A673 (cell line): ENCODE measurements around the gene PTGES. TPM values are rescaled to one million over a fixed set of nuclear protein-coding genes. Genes with fewer than 3 reads are reported as not detected.

Source experiments
- BruUV-seq: library from RNA; stranded (reverse); fragments of 400-500 nt; replicated peaks from 2 replicates; lab custom pipeline; 2021; lab: Mats Ljungman, UMichigan
- CTCF ChIA-PET: fragments of 300-600 bp; sonication (Branson Sonifier 250); formaldehyde crosslinking; loops from one replicate; lab custom pipeline; 2022; ENCODE audit warnings: antibody characterized with exemption; lab: Charles Lee
- POLR2A ChIA-PET: fragments of 300-600 bp; sonication (Branson Sonifier 250); formaldehyde crosslinking; loops from one replicate; lab custom pipeline; 2022; ENCODE audit warnings: antibody characterized with exemption; ENCODE audit not compliant: low non-redundant PET; lab: Charles Lee
- DNase-seq: peaks from one replicate; pipeline ENCODE4 v3.0.0-alpha.2; 2015; ENCODE audit warnings: low spot score
- H3K27ac ChIP-seq: fragments of 200-600 bp; sonication (generic); 2 replicates; pipeline ENCODE4 v1.5.1; 2016; ENCODE audit warnings: mixed run types, low read depth, mild to moderate bottlenecking, mixed read lengths, antibody characterized with exemption, low read length; ENCODE audit not compliant: poor library complexity, severe bottlenecking
- H3K27me3 ChIP-seq: fragments of 200-600 bp; sonication (generic); replicated peaks from 2 replicates; pipeline ENCODE4 v1.6.1; 2017; ENCODE audit warnings: mixed run types, low read depth, mild to moderate bottlenecking, mixed read lengths, antibody characterized with exemption, low read length; ENCODE audit not compliant: insufficient read depth, poor library complexity
- H3K36me3 ChIP-seq: fragments of 200-600 bp; sonication (generic); 2 replicates; pipeline ENCODE4 v1.6.1; 2016; ENCODE audit warnings: mixed run types, mild to moderate bottlenecking, mixed read lengths, antibody characterized with exemption, low read length; ENCODE audit not compliant: insufficient read depth, poor library complexity, severe bottlenecking
- H3K4me1 ChIP-seq: fragments of 200-600 bp; sonication (generic); 2 replicates; pipeline ENCODE4 v1.6.1; 2017; ENCODE audit warnings: mixed run types, mild to moderate bottlenecking, mixed read lengths, antibody characterized with exemption, low read length; ENCODE audit not compliant: insufficient read depth, poor library complexity, severe bottlenecking
- H3K4me3 ChIP-seq: fragments of 200-600 bp; sonication (generic); 2 replicates; pipeline ENCODE4 v1.5.1; 2016; ENCODE audit warnings: low read depth, mixed run types, mild to moderate bottlenecking, mixed read lengths, low read length; ENCODE audit not compliant: poor library complexity, severe bottlenecking
- H3K9me3 ChIP-seq: fragments of 200-600 bp; sonication (generic); 2 replicates; pipeline ENCODE4 v1.6.1; 2016; ENCODE audit warnings: mixed run types, low read depth, mild to moderate bottlenecking, mixed read lengths, antibody characterized with exemption, low read length; ENCODE audit not compliant: poor library complexity, severe bottlenecking
- EZH2 ChIP-seq: fragments of 200-600 bp; sonication (generic); IDR thresholded peaks from 2 replicates; pipeline ENCODE4 v1.6.1; 2017; ENCODE audit warnings: borderline replicate concordance, low read depth, mild to moderate bottlenecking, mixed read lengths, antibody characterized with exemption, low read length; ENCODE audit not compliant: poor library complexity, severe bottlenecking
- intact Hi-C: fragments of 100-400 bp; cut with micrococcal nuclease; formaldehyde crosslinking; loops from one replicate; pipeline ENCODE4 v1.10.0; 2022; ENCODE audit not compliant: unreplicated experiment
- total RNA-seq: library from RNA; stranded (reverse); gene quantifications from 2 replicates; pipeline ENCODE4 v1.2.3, GENCODE V29; 2021
- TF ChIP-seq, protein P1 (sequence below): fragments of 300-800, 200-600 bp; sonication (generic); conservative IDR thresholded peaks from 2 replicates; pipeline ENCODE4 v1.5.1; 2017; ENCODE audit warnings: low read depth, mild to moderate bottlenecking, antibody characterized with exemption, low read length, moderate library complexity, mixed read lengths

Gene PTGES
- total RNA-seq, 1 experiment from 2014 or later = 0.80 TPM

DNA sequence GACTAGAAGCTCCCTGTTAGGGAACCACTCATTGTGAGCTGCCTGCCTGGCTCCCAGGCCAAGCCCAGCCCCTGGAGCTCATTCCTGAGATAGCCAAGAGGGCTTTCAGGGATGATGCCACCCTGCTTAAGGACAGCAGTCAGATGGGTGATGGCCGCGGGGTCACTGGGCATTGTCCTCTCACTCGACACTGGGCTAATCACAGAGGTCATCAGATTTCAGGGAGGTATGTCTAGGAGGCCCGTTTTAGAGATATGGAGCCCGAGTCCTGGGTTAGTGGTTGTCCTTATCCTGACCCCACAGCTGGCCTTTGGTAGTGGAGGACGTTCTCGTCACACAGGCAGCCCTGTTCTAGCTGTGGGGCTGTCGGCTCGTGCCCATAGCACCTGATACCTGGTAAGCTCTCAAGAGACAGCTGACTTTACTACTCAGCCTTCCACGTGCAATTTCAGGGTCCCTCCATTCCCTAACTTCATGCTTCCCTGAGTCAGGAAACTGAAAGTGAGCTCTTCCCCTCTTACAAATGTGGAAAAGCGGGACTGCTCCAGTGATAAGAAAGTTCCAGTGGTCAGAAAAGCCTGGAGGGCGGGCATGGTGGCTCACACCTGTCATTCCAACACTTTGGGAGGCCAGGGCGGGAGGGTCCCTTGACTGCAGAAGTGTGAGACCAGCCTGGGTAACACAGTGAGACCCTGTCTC is 7.1 kb upstream of the PTGES start:
- Histone ChIP-seq H3K4me3 (no peak overlapping the region), H3K36me3 (no peaks in the 10 kb centered on the region), H3K9me3 (no peaks in the 10 kb centered on the region), H3K4me1 (no peaks in the 10 kb centered on the region), H3K27ac (no peak overlapping the region), H3K27me3 (no peaks in the 10 kb centered on the region)
- ChIA-PET POLR2A (interaction anchor here (0.6 kb wide), 1 partner anchor 7 kb away, joined by 9 read pairs; no protein-coding TSS in a partner anchor), CTCF (interaction anchor here (1.6 kb wide), 1 partner anchor 22 kb away, joined by 4 read pairs; no protein-coding TSS in a partner anchor)
- TF ChIP-seq, protein P1, sequence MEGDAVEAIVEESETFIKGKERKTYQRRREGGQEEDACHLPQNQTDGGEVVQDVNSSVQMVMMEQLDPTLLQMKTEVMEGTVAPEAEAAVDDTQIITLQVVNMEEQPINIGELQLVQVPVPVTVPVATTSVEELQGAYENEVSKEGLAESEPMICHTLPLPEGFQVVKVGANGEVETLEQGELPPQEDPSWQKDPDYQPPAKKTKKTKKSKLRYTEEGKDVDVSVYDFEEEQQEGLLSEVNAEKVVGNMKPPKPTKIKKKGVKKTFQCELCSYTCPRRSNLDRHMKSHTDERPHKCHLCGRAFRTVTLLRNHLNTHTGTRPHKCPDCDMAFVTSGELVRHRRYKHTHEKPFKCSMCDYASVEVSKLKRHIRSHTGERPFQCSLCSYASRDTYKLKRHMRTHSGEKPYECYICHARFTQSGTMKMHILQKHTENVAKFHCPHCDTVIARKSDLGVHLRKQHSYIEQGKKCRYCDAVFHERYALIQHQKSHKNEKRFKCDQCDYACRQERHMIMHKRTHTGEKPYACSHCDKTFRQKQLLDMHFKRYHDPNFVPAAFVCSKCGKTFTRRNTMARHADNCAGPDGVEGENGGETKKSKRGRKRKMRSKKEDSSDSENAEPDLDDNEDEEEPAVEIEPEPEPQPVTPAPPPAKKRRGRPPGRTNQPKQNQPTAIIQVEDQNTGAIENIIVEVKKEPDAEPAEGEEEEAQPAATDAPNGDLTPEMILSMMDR = no peak
- no peak for TF ChIP-seq EZH2
- no TSS peak for BruUV-seq
- intact Hi-C loops = no loop called here
- no peak for DNase-seq

DNA sequence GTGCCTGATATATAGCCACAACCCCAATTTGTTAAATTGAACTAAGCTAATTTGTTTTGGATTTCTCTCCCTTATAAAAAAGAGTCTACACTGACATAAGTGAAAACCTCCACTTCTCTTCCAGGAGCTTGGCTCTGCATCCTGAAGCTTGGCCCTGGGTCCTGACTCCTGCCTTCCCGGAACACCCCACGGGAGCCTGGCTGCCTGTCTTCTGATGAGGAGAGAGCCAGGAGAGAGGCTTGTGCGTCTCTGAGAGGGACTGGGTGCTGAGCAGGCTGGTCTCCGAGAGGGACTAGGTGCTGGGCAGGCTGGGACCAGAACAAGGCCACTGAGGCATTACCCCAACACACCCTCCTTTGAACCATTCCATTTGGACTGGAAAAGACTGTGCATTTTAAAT is 6.5 kb upstream of the PTGES start:
- intact Hi-C loops = no loop called here
- no peaks in the 10 kb centered on the region for H3K9me3 ChIP-seq
- H3K27ac ChIP-seq = no peak overlapping the region
- ChIA-PET CTCF (interaction anchor here (1.6 kb wide), 1 partner anchor 22 kb away, joined by 4 read pairs; no protein-coding TSS in a partner anchor), POLR2A (interaction anchor here (0.6 kb wide), 1 partner anchor 8 kb away, joined by 9 read pairs; no protein-coding TSS in a partner anchor)
- TF ChIP-seq, protein P1 = no peak
- TF ChIP-seq EZH2 = no peak
- no peaks in the 10 kb centered on the region for H3K36me3 ChIP-seq
- BruUV-seq = no TSS peak
- no peak overlapping the region for H3K4me3 ChIP-seq
- no peaks in the 10 kb centered on the region for H3K27me3 ChIP-seq
- no peak for DNase-seq
- no peaks in the 10 kb centered on the region for H3K4me1 ChIP-seq

GRCh38 chr9:129757045-129757444 is 4.2 kb upstream of the PTGES start:
- H3K27ac ChIP-seq = no peak overlapping the region
- POLR2A ChIA-PET = no interaction called here
- intact Hi-C loops = no loop called here

More at GRCh38 chr9:129757045-129757444, 4.2 kb upstream of the PTGES start:
- Histone ChIP-seq H3K4me1 (peaks cover 4% of the 10 kb centered on the region), H3K4me3 (no peak overlapping the region), H3K27me3 (no peaks in the 10 kb centered on the region), H3K36me3 (no peaks in the 10 kb centered on the region), H3K9me3 (no peaks in the 10 kb centered on the region)
- DNase-seq = no peak
- CTCF ChIA-PET = interaction anchor here (2.0 kb wide), 1 partner anchor 19 kb away, joined by 12 read pairs; no protein-coding TSS in a partner anchor
- no TSS peak for BruUV-seq
- TF ChIP-seq, protein P1 = no peak
- no peak for TF ChIP-seq EZH2
